Measurements from ENCODE around the gene CHRNA3.

- no peak for TF ChIP-seq CTCF (IDR thresholded peaks at IDR 0.05)
- TF ChIP-seq POLR2A (IDR thresholded peaks at IDR 0.05) = no peak
Observed at GRCh38 chr15:78651007-78651406, 30.2 kb upstream of the CHRNA3 start.
